Heart left ventricle (tissue), 16 donors: ENCODE measurements around the gene NRGN. TPM values are rescaled to one million over a fixed set of nuclear protein-coding genes. Genes with fewer than 3 reads are reported as not detected.

Experiments
- ATAC-seq, 4 donors: fragments of 200-7000 bp; cut with Tn5 transposase; one replicate each; pipeline ENCODE4 v1.9.1; 2020 to 2022; ENCODE audit warnings: moderate library complexity in 4 of 4, mild to moderate bottlenecking in 3 of 4, moderate number of reproducible peaks in 1 of 4
- DNase-seq, 5 donors: peaks; one replicate each; pipeline ENCODE4 v3.0.0-alpha.2; 2020
- H3K27ac ChIP-seq, 12 donors: fragments of 200-600 bp; sonication (generic) in 4 of 12; one replicate each; pipeline versions ENCODE4 v1.5.0 to v1.8.0; 2016 to 2022; ENCODE audit warnings: mild to moderate bottlenecking in 2 of 12
- H3K27me3 ChIP-seq, 9 donors: fragments of 200-600 bp; sonication (generic) in 2 of 9; one replicate each; pipeline versions ENCODE4 v1.5.1 to v1.8.0; 2016 to 2022; ENCODE audit warnings: mild to moderate bottlenecking in 3 of 9
- H3K36me3 ChIP-seq, 9 donors: fragments of 200-600 bp; sonication (generic) in 2 of 9; one replicate each; pipeline versions ENCODE4 v1.5.0 to v1.8.0; 2018 to 2022; ENCODE audit warnings: mild to moderate bottlenecking in 2 of 9
- H3K4me1 ChIP-seq, 12 donors: fragments of 200-600 bp; sonication (generic) in 4 of 12; one replicate each; pipeline versions ENCODE4 v1.5.0 to v1.8.0; 2016 to 2022; ENCODE audit warnings: mild to moderate bottlenecking in 3 of 12
- H3K4me3 ChIP-seq, 12 donors: fragments of 200-600 bp; sonication (generic) in 4 of 12; one replicate each; pipeline versions ENCODE4 v1.5.0 to v1.8.0; 2017 to 2022; ENCODE audit warnings: mild to moderate bottlenecking in 9 of 12, moderate library complexity in 4 of 12
- H3K9me3 ChIP-seq, 12 donors: fragments of 200-600 bp; sonication (generic) in 4 of 12; one replicate each; pipeline versions ENCODE4 v1.5.0 to v1.8.0; 2016 to 2022; ENCODE audit warnings: mild to moderate bottlenecking in 1 of 12
- CTCF ChIP-seq, 12 donors: fragments of 200-600 bp; sonication (generic) in 4 of 12; IDR thresholded peaks; one replicate each; pipeline versions ENCODE4 v1.5.0 to v1.8.0; 2018 to 2022; ENCODE audit warnings: antibody characterized with exemption in 12 of 12, mild to moderate bottlenecking in 5 of 12
- POLR2A ChIP-seq, 2 donors: fragments of 450-650 bp; IDR thresholded peaks; one replicate each; pipeline ENCODE4 v1.6.1; 2017; ENCODE audit warnings: antibody characterized with exemption in 2 of 2, mild to moderate bottlenecking in 2 of 2, moderate library complexity in 2 of 2
- WGBS, 4 donors: extraction: QIAGEN DNeasy Blood & Tissue Kit in 2 of 4; methylation state at CpG; one replicate each; pipeline versions ENCODE4 v1.1.5 to v1.1.7; 2013 to 2018; 5-methylcytosine and 5-hydroxymethylcytosine counted together
- intact Hi-C, 10 donors: fragments of 100-400 bp; cut with DNase I; formaldehyde crosslinking; loops; one replicate each; pipeline versions ENCODE4 v1.11.1 to v1.14.2; 2022
- long read RNA-seq, 3 donors: library from polyadenylated mRNA; unstranded; transcript quantifications; one replicate each; pipeline ENCODE4 v2.0.0, GENCODE V29; 2020 to 2021
- polyA plus RNA-seq, 2 donors: library from polyadenylated mRNA; stranded (reverse); fragments of 200-250 nt; gene quantifications; one replicate each; pipeline ENCODE4 v1.2.3, GENCODE V29; 2013
- total RNA-seq, 9 donors: library from RNA; depleted of rRNA in 2 of 9; stranded (reverse); fragments of >200 nt in 2 of 9; fragmentation: NEBNext Ultra II Directional in 3 of 9; extraction: Animal tissue kit (Norgen Biotek cat#: 25700) in 3 of 9; gene quantifications; one replicate each; pipeline versions ENCODE4 v1.1.0 to v1.2.4, GENCODE V29; 2016 to 2023
- donor health status: ischemic (EF 13 %, LVEDD 7.1; RV severe dilation, severe dysfunction).
- donor health status: healthy with polysubstance abuse.
- donor health status: DM: no; HTN: yes; CAD: no.
- donor health status: DM: no; HTN: no; CAD: no.
- donor health status: ischemic (EF 25% LVEDD 6.9; RV normal size, moderate dysfunction).
- donor health status: ischemic (EF 25% LVEDD 5.7; RV mildly dilated, moderate dysfunction).
- donor health status: healthy.
- donor health status: DM: yes; HTN: yes; CAD: no.
- donor health status: ischemic (EF 35%, LVEDD 5.7; RV mildly dilated, moderate dysfunction).
- donor health status: nonischemic (EF 11% LVEDD 7.7; RV severe dilation, severe dysfunction).
- donor health status: DM: yes; HTN: yes; CAD: no.
- donor health status: PGD.
- donor health status: ischemic (EF 29% LVEDD 5.4; RV normal size, mild dysfunction).
- donor health status: nonischemic (EF 23%, LVEDD 6.1; RV moderate dilation, normal function).

The NRGN gene
- total RNA-seq = 1 to 10 TPM; 1.2 to 9.0 (median 3.3) TPM
- 10 to 100 TPM in 1 of 2 donors, 1 to 10 TPM in 1; 4.4 to 13.8 TPM for polyA plus RNA-seq
- long read RNA-seq, donor 1 = 0 reads
- long read RNA-seq, donor 2 = 0 reads
- long read RNA-seq, donor 3 = 0 reads

- intact Hi-C loops = loop anchor here in 4 of 10 donors (5.0 kb wide), 2 partner anchors 67 to 72 kb away; partner anchors contain the start of genes SIAE (in 3 of the 4) and SPA17 (in 3 of the 4)
- 0 to 1% (median 1%) methylated on average over 24 to 59 of the region's 59 CpGs for WGBS, 4 donors
- Histone ChIP-seq H3K4me1 (peaks cover 0 to 42% (median 16%) of the 10 kb centered on the region in 12 donors), H3K27ac (peak within 1 kb of the TSS in 6 of 12 donors; percentile 2 to 42 (median 28)), H3K4me3 (peak within 1 kb of the TSS; percentile 37 to 78 (median 58)), H3K27me3 (peaks cover 0 to 38% (median 13%) of the 10 kb centered on the region in 9 donors), H3K9me3 (no peaks in the 10 kb centered on the region), H3K36me3 (no peaks in the 10 kb centered on the region)
- DNase-seq (peak; percentile 92 to 95 (median 93)), ATAC-seq (peak; percentile 95 to 99 (median 99))
- TF ChIP-seq CTCF (IDR thresholded peaks at IDR 0.05) (peak in 1 of 12 donors; percentile 25), POLR2A (IDR thresholded peaks at IDR 0.05) (no peak)
Observed at GRCh38 chr11:124739479-124740276, at the start of gene NRGN. Gene NRGN, plus strand, starts transcription at chr11:124739942. Its CDS starts 143 bp downstream, at chr11:124740085.

- 93 to 97% (median 96%) methylated on average over 2 of the region's 2 CpGs for WGBS, 4 donors
- Histone ChIP-seq H3K9me3 (no peaks in the 10 kb centered on the region), H3K4me1 (no peaks in the 10 kb centered on the region), H3K27me3 (no peaks in the 10 kb centered on the region), H3K4me3 (no peak overlapping the region), H3K27ac (no peak overlapping the region), H3K36me3 (no peaks in the 10 kb centered on the region)
- intact Hi-C loops = no loop called here
- TF ChIP-seq CTCF (IDR thresholded peaks at IDR 0.05) = no peak
- TF ChIP-seq POLR2A (IDR thresholded peaks at IDR 0.05) = no peak
- ATAC-seq (no peak), DNase-seq (no peak)
Observed at GRCh38 chr11:124693142-124693541, 46.6 kb upstream of the NRGN start.

- H3K27me3 ChIP-seq = peaks cover 0 to 5% (median 0%) of the 10 kb centered on the region in 9 donors
- H3K36me3 ChIP-seq = no peaks in the 10 kb centered on the region
- ATAC-seq = no peak
- WGBS, 4 donors = 84 to 94% (median 87%) methylated on average over 1 of the region's 1 CpG
- no peak for TF ChIP-seq CTCF (IDR thresholded peaks at IDR 0.05)
- TF ChIP-seq POLR2A (IDR thresholded peaks at IDR 0.05) = no peak
- intact Hi-C loops = no loop called here
- H3K9me3 ChIP-seq = peaks cover 0 to 5% (median 0%) of the 10 kb centered on the region in 12 donors
- H3K4me1 ChIP-seq = no peaks in the 10 kb centered on the region
- H3K4me3 ChIP-seq = no peak overlapping the region
- no peak for DNase-seq
- H3K27ac ChIP-seq = no peak overlapping the region
Observed at GRCh38 chr11:124699547-124699946, 40.2 kb upstream of the NRGN start.

GRCh38 chr11:124700028-124700427 is 39.7 kb upstream of the NRGN start:
- Histone ChIP-seq H3K9me3 (peaks cover 0 to 5% (median 0%) of the 10 kb centered on the region in 12 donors), H3K27me3 (peaks cover 0 to 5% (median 0%) of the 10 kb centered on the region in 9 donors), H3K4me3 (no peak overlapping the region), H3K27ac (no peak overlapping the region), H3K36me3 (no peaks in the 10 kb centered on the region), H3K4me1 (no peaks in the 10 kb centered on the region)
- no peak for ATAC-seq
- intact Hi-C loops = no loop called here
- no peak for DNase-seq
- TF ChIP-seq CTCF (IDR thresholded peaks at IDR 0.05) = no peak
- TF ChIP-seq POLR2A (IDR thresholded peaks at IDR 0.05) = no peak
